A549 (cell line): ENCODE measurements around the gene DLG1. TPM values are rescaled to one million over a fixed set of nuclear protein-coding genes. Genes with fewer than 3 reads are reported as not detected.

Experiments used
- ATAC-seq, 2 experiments: fragments of 200-7000 bp in 1 of 2; fragments of >200 bp in 1 of 2; cut with Nextera tagmentation in 1 of 2; cut with Tn5 transposase in 1 of 2; 3 replicates each; pipeline versions ENCODE4 v1.8.0 to v1.9.1; 2018 to 2020; ENCODE audit warnings: mild to moderate bottlenecking in 1 of 2, moderate library complexity in 1 of 2
- CTCF ChIA-PET: fragments of 300-600 bp; sonication (Branson Sonifier 250); formaldehyde crosslinking; extraction: SDS; loops from one replicate; lab custom pipeline; 2021; ENCODE audit warnings: antibody characterized with exemption, inconsistent platforms; lab: Yijun Ruan, JAX
- POLR2A ChIA-PET: fragments of 350-600 bp; formaldehyde crosslinking; extraction: SDS; loops from one replicate; lab custom pipeline; 2021; ENCODE audit warnings: antibody characterized with exemption, inconsistent platforms; lab: Yijun Ruan, JAX
- DNase-seq, 2 experiments: peaks; one replicate each; pipeline versions ENCODE4 v3.0.0 to v3.0.0-alpha.2; 2011 to 2016; ENCODE audit warnings: low read depth in 1 of 2, low spot score in 1 of 2
- FAIRE-seq: peaks from 2 replicates; lab custom pipeline; 2011; peaks lifted over from hg19 to GRCh38; lab: Jason Lieb, UNC
- H3K27ac ChIP-seq, 2 experiments: fragments of >200 bp; sonication (Bioruptor Twin); formaldehyde crosslinking; 3 replicates each; pipeline ENCODE4 v1.5.1; 2016 to 2017
- H3K4me1 ChIP-seq: fragments of >200 bp; sonication (Bioruptor Twin); formaldehyde crosslinking; 3 replicates; pipeline ENCODE4 v1.6.1; 2016
- H3K4me2 ChIP-seq: fragments of >200 bp; sonication (Bioruptor Twin); formaldehyde crosslinking; 3 replicates; pipeline ENCODE4 v1.6.1; 2016
- H3K4me3 ChIP-seq: fragments of >200 bp; sonication (Bioruptor Twin); formaldehyde crosslinking; 3 replicates; pipeline ENCODE4 v1.5.1; 2016
- H3K9me3 ChIP-seq: fragments of >200 bp; sonication (Bioruptor Twin); formaldehyde crosslinking; 3 replicates; pipeline ENCODE4 v1.6.1; 2016
- CBX2 ChIP-seq: fragments of 200-600 bp; sonication (generic); IDR thresholded peaks from 2 replicates; pipeline ENCODE4 v1.6.1; 2016; ENCODE audit warnings: low read depth, mild to moderate bottlenecking, borderline replicate concordance
- EHF ChIP-seq: fragments of 250-450 bp; sonication (Bioruptor Pico); IDR thresholded peaks from 2 replicates; pipeline ENCODE4 v1.5.0; 2020; ENCODE audit warnings: mild to moderate bottlenecking
- FOSL2 ChIP-seq, 2 experiments: fragments of 450-650 bp in 1 of 2; fragments of >200 bp in 1 of 2; sonication (Bioruptor Twin) in 1 of 2; formaldehyde crosslinking; IDR thresholded peaks; 2 replicates each; pipeline versions ENCODE4 v1.5.0 to v1.6.1; 2016 to 2020; ENCODE audit warnings: mild to moderate bottlenecking in 1 of 2, moderate library complexity in 1 of 2
- FOXS1 ChIP-seq: fragments of 250-450 bp; sonication (Bioruptor Pico); IDR thresholded peaks from 2 replicates; pipeline ENCODE4 v1.5.0; 2020; ENCODE audit warnings: mild to moderate bottlenecking, moderate library complexity
- GATA3 ChIP-seq: IDR thresholded peaks from 2 replicates; pipeline ENCODE4 v1.6.1; 2012; ENCODE audit warnings: borderline replicate concordance
- NR3C1 ChIP-seq: fragments of >200 bp; sonication (Bioruptor Twin); formaldehyde crosslinking; IDR thresholded peaks from 3 replicates; pipeline ENCODE4 v1.6.1; 2017
- RAD21 ChIP-seq, 2 experiments: fragments of >200 bp in 1 of 2; sonication (Bioruptor Twin) in 1 of 2; formaldehyde crosslinking in 1 of 2; IDR thresholded peaks in 1 of 2; conservative IDR thresholded peaks in 1 of 2; 2 replicates in 1 of 2; 3 replicates in 1 of 2; pipeline ENCODE4 v1.6.1; 2012 to 2018; ENCODE audit warnings: inconsistent platforms in 1 of 2
- RARB ChIP-seq: fragments of 250-450 bp; sonication (Bioruptor Pico); IDR thresholded peaks from 2 replicates; pipeline ENCODE4 v1.8.0; 2021; ENCODE audit warnings: mild to moderate bottlenecking, moderate library complexity
- RCOR1 ChIP-seq: fragments of 150-350 bp; IDR thresholded peaks from 2 replicates; pipeline ENCODE4 v1.6.1; 2014; ENCODE audit warnings: antibody characterized with exemption, low read length, low read depth
- RFX5 ChIP-seq: fragments of 450-650 bp; IDR thresholded peaks from 2 replicates; pipeline ENCODE4 v1.7.1; 2014; ENCODE audit warnings: antibody characterized with exemption, mild to moderate bottlenecking, moderate library complexity
- SREBF2 ChIP-seq: fragments of 450-650 bp; IDR thresholded peaks from 2 replicates; pipeline ENCODE4 v1.6.1; 2014; ENCODE audit warnings: mild to moderate bottlenecking, moderate library complexity
- TFCP2L1 ChIP-seq: fragments of 250-450 bp; sonication (Bioruptor Pico); IDR thresholded peaks from 2 replicates; pipeline ENCODE4 v1.5.0; 2021; ENCODE audit warnings: mild to moderate bottlenecking
- ZFP36 ChIP-seq: fragments of 450-650 bp; IDR thresholded peaks from 2 replicates; pipeline ENCODE4 v1.6.1; 2014; ENCODE audit warnings: borderline replicate concordance; ENCODE audit not compliant: partially characterized antibody
- ZSCAN20 ChIP-seq: fragments of 250-450 bp; sonication (Bioruptor Pico); IDR thresholded peaks from 2 replicates; pipeline ENCODE4 v1.8.0; 2022; ENCODE audit warnings: mild to moderate bottlenecking, moderate library complexity
- WGBS: methylation state at CpG from one replicate; pipeline ENCODE4 v1.1.6; 2017; ENCODE audit errors: missing lambda C conversion rate; 5-methylcytosine and 5-hydroxymethylcytosine counted together
- polyA plus RNA-seq, 4 experiments: library from polyadenylated mRNA; depleted of rRNA in 3 of 4; stranded (reverse); fragments of >200 nt; fragmentation: RNase III in 1 of 4; extraction: RNeasy Plus Mini Kit Qiagen cat#74134 plus additional on column Dnase treatment in 1 of 4; gene quantifications; 2 replicates in 3 of 4; 3 replicates in 1 of 4; pipeline ENCODE4 v1.2.3, GENCODE V29; 2011 to 2017
- TF ChIP-seq, protein P1 (sequence below): IDR thresholded peaks from 2 replicates; pipeline ENCODE4 v1.6.1; 2012
- TF ChIP-seq, protein P2 (sequence below): fragments of >200 bp; sonication (Bioruptor Twin); formaldehyde crosslinking; IDR thresholded peaks from 3 replicates; pipeline ENCODE4 v1.5.1; 2016
- TF ChIP-seq, protein P3 (sequence below): fragments of 250-450 bp; sonication (Bioruptor Pico); IDR thresholded peaks from 2 replicates; pipeline ENCODE4 v1.5.0; 2021; ENCODE audit warnings: mild to moderate bottlenecking, moderate library complexity, borderline replicate concordance
- TF ChIP-seq, protein P4 (sequence below): fragments of >200 bp; sonication (Bioruptor Twin); formaldehyde crosslinking; IDR thresholded peaks from 2 replicates; pipeline ENCODE4 v1.6.1; 2016
- TF ChIP-seq, protein P5 (sequence below): fragments of 250-450 bp; sonication (Bioruptor Pico); IDR thresholded peaks from 2 replicates; pipeline ENCODE4 v1.5.0; 2020; ENCODE audit warnings: low read depth, mild to moderate bottlenecking, moderate library complexity
- TF ChIP-seq, protein P6 (sequence below): fragments of >200 bp; sonication (Bioruptor Twin); formaldehyde crosslinking; IDR thresholded peaks from 3 replicates; pipeline ENCODE4 v1.6.1; 2016

Gene DLG1
- polyA plus RNA-seq, 2 of the 4 experiments (the other 2 are of a cell fraction) = 27.0 to 33.9 TPM

DNA sequence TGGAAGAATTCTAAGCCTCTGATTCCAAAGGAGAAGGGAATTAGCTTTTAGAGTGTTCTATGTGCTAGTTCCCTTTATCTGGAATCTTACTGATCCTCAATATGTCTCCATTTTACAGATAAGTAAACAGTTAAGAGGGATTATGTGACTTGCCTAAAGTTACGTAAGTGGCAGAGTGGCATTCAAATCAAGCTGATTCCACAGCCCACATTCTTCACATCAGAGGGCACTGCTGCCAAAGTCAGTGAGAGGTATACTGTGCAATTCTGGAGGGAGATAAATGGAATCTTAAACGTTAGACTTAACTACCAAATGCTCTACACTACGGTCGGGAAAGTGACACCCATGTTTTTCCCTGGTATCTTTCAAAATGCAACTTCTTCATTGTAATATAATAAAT is 257.8 kb downstream of the DLG1 start (continued):
- TF ChIP-seq SREBF2 = no peak

DNA sequence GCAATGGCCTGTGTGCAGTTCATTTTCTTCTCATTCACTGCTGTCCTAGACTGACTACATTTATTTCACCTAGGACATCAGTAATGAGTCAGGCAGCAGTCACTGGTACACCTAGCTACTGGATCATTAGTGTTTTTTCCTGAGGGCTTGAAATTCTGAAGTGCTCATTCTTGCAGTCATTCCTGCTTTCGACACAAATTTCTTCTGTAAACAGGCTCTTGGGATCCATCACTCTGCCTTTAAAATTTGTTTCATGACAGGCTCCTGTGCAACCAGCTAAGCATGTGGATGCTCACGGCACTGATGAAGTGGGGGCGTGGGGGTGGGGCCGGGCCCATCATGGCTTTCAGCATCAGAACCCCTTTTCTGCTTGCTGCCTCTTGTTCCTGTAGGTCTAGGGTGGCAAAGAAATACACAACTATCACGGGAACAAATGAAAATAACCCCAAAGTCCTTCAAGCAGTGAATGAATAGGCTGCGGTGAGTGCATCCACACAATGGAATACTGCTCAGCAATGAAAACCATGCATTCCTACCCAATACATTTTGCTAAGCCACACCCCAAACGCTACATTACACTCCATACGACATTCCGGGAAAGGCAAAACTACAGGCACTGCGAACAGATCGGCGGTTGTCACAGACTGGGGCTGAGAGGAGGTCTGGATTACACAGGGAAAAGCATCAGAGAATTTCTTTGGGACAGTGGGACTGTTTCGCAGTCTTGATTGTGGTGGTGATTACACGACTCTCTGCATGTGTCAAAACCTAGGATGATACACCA is 259.5 kb downstream of the DLG1 start:
- TF ChIP-seq, protein P1, sequence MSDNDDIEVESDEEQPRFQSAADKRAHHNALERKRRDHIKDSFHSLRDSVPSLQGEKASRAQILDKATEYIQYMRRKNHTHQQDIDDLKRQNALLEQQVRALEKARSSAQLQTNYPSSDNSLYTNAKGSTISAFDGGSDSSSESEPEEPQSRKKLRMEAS = no peak
- no peak for TF ChIP-seq ZSCAN20
- TF ChIP-seq, protein P2, sequence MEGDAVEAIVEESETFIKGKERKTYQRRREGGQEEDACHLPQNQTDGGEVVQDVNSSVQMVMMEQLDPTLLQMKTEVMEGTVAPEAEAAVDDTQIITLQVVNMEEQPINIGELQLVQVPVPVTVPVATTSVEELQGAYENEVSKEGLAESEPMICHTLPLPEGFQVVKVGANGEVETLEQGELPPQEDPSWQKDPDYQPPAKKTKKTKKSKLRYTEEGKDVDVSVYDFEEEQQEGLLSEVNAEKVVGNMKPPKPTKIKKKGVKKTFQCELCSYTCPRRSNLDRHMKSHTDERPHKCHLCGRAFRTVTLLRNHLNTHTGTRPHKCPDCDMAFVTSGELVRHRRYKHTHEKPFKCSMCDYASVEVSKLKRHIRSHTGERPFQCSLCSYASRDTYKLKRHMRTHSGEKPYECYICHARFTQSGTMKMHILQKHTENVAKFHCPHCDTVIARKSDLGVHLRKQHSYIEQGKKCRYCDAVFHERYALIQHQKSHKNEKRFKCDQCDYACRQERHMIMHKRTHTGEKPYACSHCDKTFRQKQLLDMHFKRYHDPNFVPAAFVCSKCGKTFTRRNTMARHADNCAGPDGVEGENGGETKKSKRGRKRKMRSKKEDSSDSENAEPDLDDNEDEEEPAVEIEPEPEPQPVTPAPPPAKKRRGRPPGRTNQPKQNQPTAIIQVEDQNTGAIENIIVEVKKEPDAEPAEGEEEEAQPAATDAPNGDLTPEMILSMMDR = no peak
- TF ChIP-seq, protein P3, sequence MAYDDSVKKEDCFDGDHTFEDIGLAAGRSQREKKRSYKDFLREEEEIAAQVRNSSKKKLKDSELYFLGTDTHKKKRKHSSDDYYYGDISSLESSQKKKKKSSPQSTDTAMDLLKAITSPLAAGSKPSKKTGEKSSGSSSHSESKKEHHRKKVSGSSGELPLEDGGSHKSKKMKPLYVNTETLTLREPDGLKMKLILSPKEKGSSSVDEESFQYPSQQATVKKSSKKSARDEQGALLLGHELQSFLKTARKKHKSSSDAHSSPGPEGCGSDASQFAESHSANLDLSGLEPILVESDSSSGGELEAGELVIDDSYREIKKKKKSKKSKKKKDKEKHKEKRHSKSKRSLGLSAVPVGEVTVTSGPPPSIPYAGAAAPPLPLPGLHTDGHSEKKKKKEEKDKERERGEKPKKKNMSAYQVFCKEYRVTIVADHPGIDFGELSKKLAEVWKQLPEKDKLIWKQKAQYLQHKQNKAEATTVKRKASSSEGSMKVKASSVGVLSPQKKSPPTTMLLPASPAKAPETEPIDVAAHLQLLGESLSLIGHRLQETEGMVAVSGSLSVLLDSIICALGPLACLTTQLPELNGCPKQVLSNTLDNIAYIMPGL (CRISPR knock-in tag) = no peak
- no peak for TF ChIP-seq FOXS1 (CRISPR knock-in tag)
- TF ChIP-seq, protein P4, sequence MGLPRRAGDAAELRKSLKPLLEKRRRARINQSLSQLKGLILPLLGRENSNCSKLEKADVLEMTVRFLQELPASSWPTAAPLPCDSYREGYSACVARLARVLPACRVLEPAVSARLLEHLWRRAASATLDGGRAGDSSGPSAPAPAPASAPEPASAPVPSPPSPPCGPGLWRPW = no peak
- no peak for TF ChIP-seq RARB
- no peak for TF ChIP-seq RAD21 (conservative IDR thresholded peaks at IDR 0.05 in 1 of 2, IDR thresholded peaks at IDR 0.05 in 1 of 2)
- TF ChIP-seq, protein P5, sequence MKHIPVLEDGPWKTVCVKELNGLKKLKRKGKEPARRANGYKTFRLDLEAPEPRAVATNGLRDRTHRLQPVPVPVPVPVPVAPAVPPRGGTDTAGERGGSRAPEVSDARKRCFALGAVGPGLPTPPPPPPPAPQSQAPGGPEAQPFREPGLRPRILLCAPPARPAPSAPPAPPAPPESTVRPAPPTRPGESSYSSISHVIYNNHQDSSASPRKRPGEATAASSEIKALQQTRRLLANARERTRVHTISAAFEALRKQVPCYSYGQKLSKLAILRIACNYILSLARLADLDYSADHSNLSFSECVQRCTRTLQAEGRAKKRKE (CRISPR knock-in tag) = no peak
- no peak for TF ChIP-seq CBX2
- no peak for TF ChIP-seq RFX5
- no peak for TF ChIP-seq RCOR1
- TF ChIP-seq EHF (CRISPR knock-in tag) = no peak
- TF ChIP-seq ZFP36 = no peak
- TF ChIP-seq, protein P6, sequence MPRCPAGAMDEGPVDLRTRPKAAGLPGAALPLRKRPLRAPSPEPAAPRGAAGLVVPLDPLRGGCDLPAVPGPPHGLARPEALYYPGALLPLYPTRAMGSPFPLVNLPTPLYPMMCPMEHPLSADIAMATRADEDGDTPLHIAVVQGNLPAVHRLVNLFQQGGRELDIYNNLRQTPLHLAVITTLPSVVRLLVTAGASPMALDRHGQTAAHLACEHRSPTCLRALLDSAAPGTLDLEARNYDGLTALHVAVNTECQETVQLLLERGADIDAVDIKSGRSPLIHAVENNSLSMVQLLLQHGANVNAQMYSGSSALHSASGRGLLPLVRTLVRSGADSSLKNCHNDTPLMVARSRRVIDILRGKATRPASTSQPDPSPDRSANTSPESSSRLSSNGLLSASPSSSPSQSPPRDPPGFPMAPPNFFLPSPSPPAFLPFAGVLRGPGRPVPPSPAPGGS = no peak
- no peak for TF ChIP-seq FOSL2 (IDR thresholded peaks at IDR 0.05)
- no peak for TF ChIP-seq FOSL2 (CRISPR knock-in tag; IDR thresholded peaks at IDR 0.05)
- TF ChIP-seq NR3C1 = no peak
- no peak for TF ChIP-seq TFCP2L1
- TF ChIP-seq GATA3 = no peak
- no peak overlapping the region for H3K27ac ChIP-seq
- no peaks in the 10 kb centered on the region for H3K4me1 ChIP-seq
- WGBS = 81% methylated on average over 14 of the region's 14 CpGs
- ChIA-PET POLR2A (no interaction called here), CTCF (interaction anchor here (1.6 to 3.1 kb wide), 2 partner anchors 9 to 11 kb away, joined by 3 to 14 read pairs; partner anchors contain the start of gene MELTF)
- H3K9me3 ChIP-seq = no peaks in the 10 kb centered on the region
- no peak overlapping the region for H3K4me2 ChIP-seq
- DNase-seq (no peak), ATAC-seq (no peak), FAIRE-seq (no peak)
- H3K4me3 ChIP-seq = no peak overlapping the region
